ENCODE data around the gene KCNQ1. TPM values are rescaled to one million over a fixed set of nuclear protein-coding genes. Genes with fewer than 3 reads are reported as not detected.

KCNQ1 gene
- total and polyA plus RNA-seq, 2 donors (not counting 1 experiment from before 2014, with no cell fraction given) = 21.5 to 28.8 TPM

DNA sequence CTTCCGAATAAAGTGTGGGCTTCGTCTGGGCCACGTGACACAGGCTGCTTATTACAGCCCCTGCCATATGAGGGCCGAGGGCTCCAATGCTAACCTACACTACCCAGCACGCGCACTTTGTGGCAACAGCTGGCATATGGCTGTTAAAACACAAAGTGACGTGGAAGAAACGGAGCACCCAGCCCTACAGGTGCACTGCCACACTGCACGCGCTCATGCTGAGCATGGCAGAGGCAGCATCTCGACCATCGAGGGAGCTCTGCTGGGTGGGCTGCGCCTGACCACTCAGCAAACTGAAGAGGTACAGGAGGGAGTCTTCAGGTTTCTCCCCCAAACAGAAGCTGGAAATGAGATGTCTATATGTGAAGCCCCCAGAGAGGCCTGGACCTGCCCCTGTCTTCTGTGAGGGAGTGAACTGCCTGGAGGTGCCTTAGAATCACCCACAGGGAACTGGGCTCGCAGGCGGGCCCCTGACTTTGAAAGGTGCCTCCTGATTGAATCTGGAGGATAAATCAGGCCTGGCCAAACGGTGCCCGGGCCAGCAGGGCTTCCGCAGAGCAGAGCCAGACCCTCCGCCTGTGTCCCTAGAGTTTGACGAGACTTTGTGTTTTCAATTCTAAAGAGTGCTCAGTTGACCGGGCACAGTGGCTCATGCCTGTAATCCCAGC, 26.0 kb upstream of the KCNQ1 start:
- no peaks in the 10 kb centered on the region for H4K20me1 ChIP-seq (ENCODE audit: control insufficient read depth, insufficient read depth, low read length, poor library complexity, severe bottlenecking)
- ATAC-seq (ENCODE audit: low read depth) (no peak), DNase-seq (no peak)
- H3K9ac ChIP-seq (ENCODE audit: low read length) = no peak overlapping the region
- intact Hi-C loops (cut with micrococcal nuclease) = loop anchor here (1.0 kb wide), 2 partner anchors 19 to 81 kb away; partner anchors contain the start of gene TSSC4
- no peak for TF ChIP-seq CTCF (IDR thresholded peaks at IDR 0.05)
- no peak for TF ChIP-seq EZH2 (IDR thresholded peaks at IDR 0.05; ENCODE audit: borderline replicate concordance, insufficient read depth, low read depth, low read length, poor library complexity, severe bottlenecking)
- H2AFZ ChIP-seq (ENCODE audit: insufficient read depth, low read depth, low read length, poor library complexity, severe bottlenecking) = no peak overlapping the region
- H3K4me1 Mint-ChIP-seq = peaks cover 3% of the 10 kb centered on the region
- H3K9me3 Mint-ChIP-seq (ENCODE audit: insufficient read depth) = no peaks in the 10 kb centered on the region
- no peaks in the 10 kb centered on the region for H3K36me3 ChIP-seq (replicated peaks in 1 of 2; ENCODE audit: control extremely low read depth in 1 of 2, control insufficient read depth in 1 of 2, extremely low read depth in 1 of 2, insufficient read depth in 2 of 2, low read length in 1 of 2)
- no peak overlapping the region for H3K4me2 ChIP-seq (replicated peaks; ENCODE audit: low read depth, low read length, poor library complexity, severe bottlenecking)
- peaks cover 0 to 3% (median 0%) of the 10 kb centered on the region in 4 experiments for H3K27me3 ChIP-seq (replicated peaks in 1 of 4; ENCODE audit: control extremely low read depth in 1 of 4, control insufficient read depth in 3 of 4, insufficient read depth in 4 of 4, low read length in 3 of 4)
- peaks cover 5 to 15% of the 10 kb centered on the region in 2 donors for H3K4me1 ChIP-seq (ENCODE audit: control insufficient read depth in 2 of 2, insufficient read depth in 2 of 2, low read length in 2 of 2)
- peaks cover 0 to 2% (median 0%) of the 10 kb centered on the region in 3 donors for H3K9me3 ChIP-seq (ENCODE audit: control extremely low read depth in 1 of 3, control insufficient read depth in 2 of 3, insufficient read depth in 1 of 3, low read length in 2 of 3)
- H3K27ac ChIP-seq (ENCODE audit: low read length in 2 of 2) = no peak overlapping the region
- no peak overlapping the region for H3K4me3 ChIP-seq (ENCODE audit: control extremely low read depth in 1 of 5, extremely low read depth in 1 of 5, insufficient read depth in 1 of 5, low read depth in 2 of 5, low read length in 4 of 5)
- H3K79me2 ChIP-seq (ENCODE audit: control insufficient read depth, insufficient read depth, low read length) = no peaks in the 10 kb centered on the region
- POLR2A ChIA-PET = interaction anchor here (1.1 to 2.5 kb wide), 3 partner anchors 18 to 116 kb away, joined by 3 to 22 read pairs (median 18); partner anchors contain the start of genes C11orf21, TSPAN32 and TSSC4
- 79% methylated on average over 20 of the region's 21 CpGs for WGBS (ENCODE audit: insufficient coverage)
- H3K4me3 Mint-ChIP-seq = no peak overlapping the region
- CTCF ChIA-PET = interaction anchor here (0.6 to 11.1 kb wide), 30 partner anchors 10 to 992 kb away, joined by 3 to 583 read pairs (median 4); partner anchors contain the start of genes C11orf21, CD81, TSPAN32 and TSSC4
- peak overlapping the region; percentile 10 for H3K27ac Mint-ChIP-seq
- H3K27me3 Mint-ChIP-seq = no peaks in the 10 kb centered on the region

Data from B cell (primary cell).